ENCODE results near the gene KCNQ4.

KCNQ4 gene

GRCh38 chr1:40770296-40771070 lies 13.1 kb upstream of the KCNQ4 start:
- Histone ChIP-seq H4K20me1 (ENCODE audit: control insufficient read depth, insufficient read depth, low read depth, low read length) (no peaks in the 10 kb centered on the region), H3F3A (ENCODE audit: control insufficient read depth, insufficient read depth) (0 out of 2 replicates have a peak, but pooled peaks cover 4% of the 10 kb centered on the region)
- TF ChIP-seq EZH2phosphoT487 (IDR thresholded peaks at IDR 0.05; ENCODE audit: borderline replicate concordance, low read length) (no peak), CTCF (IDR thresholded peaks at IDR 0.05; ENCODE audit: low read depth, low read length, poor library complexity, severe bottlenecking) (no peak)

DNA sequence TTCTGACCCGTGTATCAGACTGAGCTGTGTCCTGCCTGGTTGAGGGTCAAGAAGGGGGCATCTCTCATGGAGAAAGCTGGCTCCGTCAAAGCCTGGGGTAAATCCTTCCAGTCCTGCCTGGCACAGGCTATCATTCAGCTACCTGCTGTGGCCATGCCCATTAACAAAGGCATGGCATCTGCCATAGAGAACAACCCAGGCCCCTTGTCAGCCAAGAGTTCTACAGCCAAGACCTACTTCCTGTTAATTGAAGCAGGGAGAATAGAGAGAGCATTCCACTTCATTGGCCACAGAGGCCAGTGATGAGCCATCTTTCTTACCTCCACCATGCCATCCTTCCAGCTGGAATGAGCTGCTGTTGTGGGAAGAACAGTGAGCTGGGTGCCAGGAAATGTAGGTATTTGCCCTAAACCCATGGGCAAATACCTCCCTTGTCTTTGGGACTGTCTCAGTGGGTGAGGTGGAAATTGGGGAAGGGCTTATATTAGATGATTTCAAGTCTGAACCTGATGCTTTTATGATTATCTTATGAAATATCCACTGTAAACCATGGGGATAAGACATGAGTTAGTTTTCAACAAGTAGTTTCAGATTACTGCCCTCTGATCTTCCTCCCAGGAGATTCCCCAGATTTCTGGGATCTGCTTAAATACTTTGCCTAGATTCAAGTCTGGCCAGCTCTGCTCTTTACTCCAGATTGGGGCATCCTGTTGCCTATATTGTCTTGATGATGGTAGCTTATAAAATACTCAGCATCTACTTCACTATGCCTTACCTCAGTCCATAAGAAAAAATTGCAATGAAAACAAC lies 11.2 kb upstream of the KCNQ4 start:
- no peaks in the 10 kb centered on the region for H3K4me1 ChIP-seq (ENCODE audit: control insufficient read depth, low read length)
- H3K9me2 ChIP-seq (replicated peaks; ENCODE audit: control insufficient read depth, low read length) = no peaks in the 10 kb centered on the region
- no peak overlapping the region for H3K4me3 ChIP-seq (ENCODE audit: low read length)
- TF ChIP-seq EZH2phosphoT487 (IDR thresholded peaks at IDR 0.05; ENCODE audit: borderline replicate concordance, low read length) (no peak), CTCF (IDR thresholded peaks at IDR 0.05; ENCODE audit: low read depth, low read length, poor library complexity, severe bottlenecking) (no peak)
- no peak overlapping the region for H3K27ac ChIP-seq (ENCODE audit: low read depth, low read length)
- 0 out of 2 replicates have a peak, but pooled peaks cover 6% of the 10 kb centered on the region for H3F3A ChIP-seq (ENCODE audit: control insufficient read depth, insufficient read depth)
- peaks cover 30% of the 10 kb centered on the region for H3K36me3 ChIP-seq (ENCODE audit: control insufficient read depth, low read length)
- no peaks in the 10 kb centered on the region for H3K9me3 ChIP-seq (ENCODE audit: control insufficient read depth, insufficient read depth, low read length)
- H3K27me3 ChIP-seq (ENCODE audit: control insufficient read depth, low read length) = no peaks in the 10 kb centered on the region
- H4K20me1 ChIP-seq (ENCODE audit: control insufficient read depth, insufficient read depth, low read depth, low read length) = no peaks in the 10 kb centered on the region
- no peak overlapping the region for H3K4me2 ChIP-seq (ENCODE audit: low read length)
- H3K79me2 ChIP-seq (ENCODE audit: control insufficient read depth, low read length) = no peaks in the 10 kb centered on the region

More at GRCh38 chr1:40770296-40771070, 13.1 kb upstream of the KCNQ4 start:
- H3K9me3 ChIP-seq (ENCODE audit: control insufficient read depth, insufficient read depth, low read length) = no peaks in the 10 kb centered on the region
- H3K36me3 ChIP-seq (ENCODE audit: control insufficient read depth, low read length) = peaks cover 48% of the 10 kb centered on the region
- no peaks in the 10 kb centered on the region for H3K79me2 ChIP-seq (ENCODE audit: control insufficient read depth, low read length)
- H3K4me1 ChIP-seq (ENCODE audit: control insufficient read depth, low read length) = no peaks in the 10 kb centered on the region
- H3K4me2 ChIP-seq (ENCODE audit: low read length) = no peak overlapping the region
- H3K9me2 ChIP-seq (replicated peaks; ENCODE audit: control insufficient read depth, low read length) = no peaks in the 10 kb centered on the region
- no peak overlapping the region for H3K27ac ChIP-seq (ENCODE audit: low read depth, low read length)
- H3K27me3 ChIP-seq (ENCODE audit: control insufficient read depth, low read length) = no peaks in the 10 kb centered on the region
- H3K4me3 ChIP-seq (ENCODE audit: low read length) = no peak overlapping the region

GRCh38 chr1:40773748-40774265 lies 9.8 kb upstream of the KCNQ4 start:
- Histone ChIP-seq H3K36me3 (ENCODE audit: control insufficient read depth, low read length) (peaks cover 19% of the 10 kb centered on the region), H3K4me3 (ENCODE audit: low read length) (no peak overlapping the region), H3K79me2 (ENCODE audit: control insufficient read depth, low read length) (no peaks in the 10 kb centered on the region), H3F3A (ENCODE audit: control insufficient read depth, insufficient read depth) (0 out of 2 replicates have a peak, but pooled peaks cover 6% of the 10 kb centered on the region), H3K27ac (ENCODE audit: low read depth, low read length) (no peak overlapping the region), H3K9me2 (replicated peaks; ENCODE audit: control insufficient read depth, low read length) (no peaks in the 10 kb centered on the region), H3K4me2 (ENCODE audit: low read length) (no peak overlapping the region), H3K4me1 (ENCODE audit: control insufficient read depth, low read length) (no peaks in the 10 kb centered on the region), H3K9me3 (ENCODE audit: control insufficient read depth, insufficient read depth, low read length) (no peaks in the 10 kb centered on the region), H4K20me1 (ENCODE audit: control insufficient read depth, insufficient read depth, low read depth, low read length) (no peaks in the 10 kb centered on the region), H3K27me3 (ENCODE audit: control insufficient read depth, low read length) (no peaks in the 10 kb centered on the region)
- TF ChIP-seq EZH2phosphoT487 (IDR thresholded peaks at IDR 0.05; ENCODE audit: borderline replicate concordance, low read length) (no peak), CTCF (IDR thresholded peaks at IDR 0.05; ENCODE audit: low read depth, low read length, poor library complexity, severe bottlenecking) (no peak)

All from DOHH2 (cell line).